ENCODE results near the gene SIK3.
A peak's percentile ranks its signal among the peaks of the same experiment; 100 is the strongest.

The SIK3 gene

GRCh38 chr11:117070016-117070415, 28.2 kb downstream of the SIK3 start:
- no peak for DNase-seq
- Histone ChIP-seq H3K4me1 (ENCODE audit: control extremely low read depth in 1 of 4, control insufficient read depth in 4 of 4, insufficient read depth in 4 of 4, low read length in 3 of 4) (peaks cover 12 to 43% (median 25%) of the 10 kb centered on the region in 4 experiments), H3K9me3 (ENCODE audit: control extremely low read depth in 1 of 5, control insufficient read depth in 4 of 5, insufficient read depth in 2 of 5, low read depth in 1 of 5, low read length in 4 of 5) (peaks cover 0 to 1% (median 0%) of the 10 kb centered on the region in 5 experiments), H3K36me3 (ENCODE audit: control insufficient read depth in 4 of 4, insufficient read depth in 4 of 4, low read length in 3 of 4) (peaks cover 0 to 2% (median 0%) of the 10 kb centered on the region in 4 experiments), H3K27me3 (replicated peaks in 2 of 5; ENCODE audit: control insufficient read depth in 4 of 5, insufficient read depth in 5 of 5, low read length in 4 of 5) (no peaks in the 10 kb centered on the region), H3K27ac (ENCODE audit: insufficient read depth in 1 of 2, low read depth in 1 of 2, low read length in 2 of 2, poor library complexity in 1 of 2, severe bottlenecking in 2 of 2) (no peak overlapping the region), H3K4me3 (ENCODE audit: control insufficient read depth in 1 of 7, extremely low read depth in 1 of 7, insufficient read depth in 4 of 7, low read depth in 2 of 7, low read length in 6 of 7) (no peak overlapping the region)
- ChIA-PET POLR2A (interaction anchor here (0.7 kb wide), 1 partner anchor 115 kb away, joined by 4 read pairs; no protein-coding TSS in a partner anchor), CTCF (interaction anchor here (0.6 to 1.8 kb wide), 3 partner anchors 12 to 373 kb away, joined by 3 to 5 read pairs (median 3); no protein-coding TSS in a partner anchor)
- 91% methylated on average over 1 of the region's 1 CpG for WGBS (ENCODE audit: insufficient coverage)

- peaks cover 0 to 1% (median 0%) of the 10 kb centered on the region in 5 experiments for H3K9me3 ChIP-seq (ENCODE audit: control extremely low read depth in 1 of 5, control insufficient read depth in 4 of 5, insufficient read depth in 2 of 5, low read depth in 1 of 5, low read length in 4 of 5)
- ChIA-PET POLR2A (no interaction called here), CTCF (interaction anchor here (1.0 kb wide), 1 partner anchor 115 kb away, joined by 3 read pairs; no protein-coding TSS in a partner anchor)
- H3K36me3 ChIP-seq (ENCODE audit: control insufficient read depth in 4 of 4, insufficient read depth in 4 of 4, low read length in 3 of 4), result peaks cover 0 to 2% (median 0%) of the 10 kb centered on the region in 4 experiments
- no peaks in the 10 kb centered on the region for H3K27me3 ChIP-seq (replicated peaks in 2 of 5; ENCODE audit: control insufficient read depth in 4 of 5, insufficient read depth in 5 of 5, low read length in 4 of 5)
- peaks cover 8 to 39% (median 17%) of the 10 kb centered on the region in 4 experiments for H3K4me1 ChIP-seq (ENCODE audit: control extremely low read depth in 1 of 4, control insufficient read depth in 4 of 4, insufficient read depth in 4 of 4, low read length in 3 of 4)
- DNase-seq, result no peak
- H3K4me3 ChIP-seq (ENCODE audit: control insufficient read depth in 1 of 7, extremely low read depth in 1 of 7, insufficient read depth in 4 of 7, low read depth in 2 of 7, low read length in 6 of 7), result no peak overlapping the region
- H3K27ac ChIP-seq (ENCODE audit: insufficient read depth in 1 of 2, low read depth in 1 of 2, low read length in 2 of 2, poor library complexity in 1 of 2, severe bottlenecking in 2 of 2), result no peak overlapping the region
- WGBS (ENCODE audit: insufficient coverage), result 98% methylated on average over 4 of the region's 6 CpGs
Observed at GRCh38 chr11:117068303-117068860, 29.8 kb downstream of the SIK3 start.

GRCh38 chr11:117066959-117067358, 31.3 kb downstream of the SIK3 start:
- ChIA-PET POLR2A (no interaction called here), CTCF (interaction anchor here (0.7 kb wide), 1 partner anchor 21 kb away, joined by 3 read pairs; no protein-coding TSS in a partner anchor)
- H3K4me3 ChIP-seq (ENCODE audit: control insufficient read depth in 1 of 7, extremely low read depth in 1 of 7, insufficient read depth in 4 of 7, low read depth in 2 of 7, low read length in 6 of 7), result no peak overlapping the region
- no peaks in the 10 kb centered on the region for H3K9me3 ChIP-seq (ENCODE audit: control extremely low read depth in 1 of 5, control insufficient read depth in 4 of 5, insufficient read depth in 2 of 5, low read depth in 1 of 5, low read length in 4 of 5)
- H3K4me1 ChIP-seq (ENCODE audit: control extremely low read depth in 1 of 4, control insufficient read depth in 4 of 4, insufficient read depth in 4 of 4, low read length in 3 of 4), result peaks cover 0 to 32% (median 9%) of the 10 kb centered on the region in 4 experiments
- no peak for DNase-seq
- no peaks in the 10 kb centered on the region for H3K36me3 ChIP-seq (ENCODE audit: control insufficient read depth in 4 of 4, insufficient read depth in 4 of 4, low read length in 3 of 4)
- WGBS (ENCODE audit: insufficient coverage), result 100% methylated on average over 1 of the region's 2 CpGs
- no peaks in the 10 kb centered on the region for H3K27me3 ChIP-seq (replicated peaks in 2 of 5; ENCODE audit: control insufficient read depth in 4 of 5, insufficient read depth in 5 of 5, low read length in 4 of 5)
- no peak overlapping the region for H3K27ac ChIP-seq (ENCODE audit: insufficient read depth in 1 of 2, low read depth in 1 of 2, low read length in 2 of 2, poor library complexity in 1 of 2, severe bottlenecking in 2 of 2)

- Histone ChIP-seq H3K27ac (ENCODE audit: insufficient read depth in 1 of 2, low read depth in 1 of 2, low read length in 2 of 2, poor library complexity in 1 of 2, severe bottlenecking in 2 of 2) (no peak overlapping the region), H3K27me3 (replicated peaks in 2 of 5; ENCODE audit: control insufficient read depth in 4 of 5, insufficient read depth in 5 of 5, low read length in 4 of 5) (no peaks in the 10 kb centered on the region), H3K9me3 (ENCODE audit: control extremely low read depth in 1 of 5, control insufficient read depth in 4 of 5, insufficient read depth in 2 of 5, low read depth in 1 of 5, low read length in 4 of 5) (no peaks in the 10 kb centered on the region), H3K4me1 (ENCODE audit: control extremely low read depth in 1 of 4, control insufficient read depth in 4 of 4, insufficient read depth in 4 of 4, low read length in 3 of 4) (peaks cover 0 to 15% (median 5%) of the 10 kb centered on the region in 4 experiments), H3K4me3 (ENCODE audit: control insufficient read depth in 1 of 7, extremely low read depth in 1 of 7, insufficient read depth in 4 of 7, low read depth in 2 of 7, low read length in 6 of 7) (no peak overlapping the region), H3K36me3 (ENCODE audit: control insufficient read depth in 4 of 4, insufficient read depth in 4 of 4, low read length in 3 of 4) (peaks cover 0 to 5% (median 0%) of the 10 kb centered on the region in 4 experiments)
- CTCF ChIA-PET, result interaction anchor here (1.3 to 2.1 kb wide), 2 partner anchors 13 to 31 kb away, joined by 4 to 8 read pairs; no protein-coding TSS in a partner anchor
- POLR2A ChIA-PET, result no interaction called here
- peak in 2 of 3 donors; percentile 39 to 51 for DNase-seq
- 80% methylated on average over 1 of the region's 1 CpG for WGBS (ENCODE audit: insufficient coverage)
Observed at GRCh38 chr11:117064275-117064674, 34.0 kb downstream of the SIK3 start.

GRCh38 chr11:117062498-117062897, 35.7 kb downstream of the SIK3 start:
- no peak overlapping the region for H3K27ac ChIP-seq (ENCODE audit: insufficient read depth in 1 of 2, low read depth in 1 of 2, low read length in 2 of 2, poor library complexity in 1 of 2, severe bottlenecking in 2 of 2)
- DNase-seq, result no peak
- no CpG with 5 or more reads among the region's 2 CpGs for WGBS (ENCODE audit: insufficient coverage)
- H3K36me3 ChIP-seq (ENCODE audit: control insufficient read depth in 4 of 4, insufficient read depth in 4 of 4, low read length in 3 of 4), result peaks cover 0 to 5% (median 0%) of the 10 kb centered on the region in 4 experiments
- no peaks in the 10 kb centered on the region for H3K9me3 ChIP-seq (ENCODE audit: control extremely low read depth in 1 of 5, control insufficient read depth in 4 of 5, insufficient read depth in 2 of 5, low read depth in 1 of 5, low read length in 4 of 5)
- H3K27me3 ChIP-seq (replicated peaks in 2 of 5; ENCODE audit: control insufficient read depth in 4 of 5, insufficient read depth in 5 of 5, low read length in 4 of 5), result no peaks in the 10 kb centered on the region
- ChIA-PET CTCF (interaction anchor here (1.3 to 2.1 kb wide), 3 partner anchors 12 to 35 kb away, joined by 3 to 8 read pairs (median 5); no protein-coding TSS in a partner anchor), POLR2A (no interaction called here)
- no peak overlapping the region for H3K4me3 ChIP-seq (ENCODE audit: control insufficient read depth in 1 of 7, extremely low read depth in 1 of 7, insufficient read depth in 4 of 7, low read depth in 2 of 7, low read length in 6 of 7)
- H3K4me1 ChIP-seq (ENCODE audit: control extremely low read depth in 1 of 4, control insufficient read depth in 4 of 4, insufficient read depth in 4 of 4, low read length in 3 of 4), result peaks cover 0 to 13% (median 5%) of the 10 kb centered on the region in 4 experiments

GRCh38 chr11:117061256-117061655, 37.0 kb downstream of the SIK3 start:
- ChIA-PET POLR2A (no interaction called here), CTCF (no interaction called here)
- Histone ChIP-seq H3K36me3 (ENCODE audit: control insufficient read depth in 4 of 4, insufficient read depth in 4 of 4, low read length in 3 of 4) (peaks cover 0 to 5% (median 0%) of the 10 kb centered on the region in 4 experiments), H3K4me1 (ENCODE audit: control extremely low read depth in 1 of 4, control insufficient read depth in 4 of 4, insufficient read depth in 4 of 4, low read length in 3 of 4) (peaks cover 0 to 13% (median 5%) of the 10 kb centered on the region in 4 experiments), H3K9me3 (ENCODE audit: control extremely low read depth in 1 of 5, control insufficient read depth in 4 of 5, insufficient read depth in 2 of 5, low read depth in 1 of 5, low read length in 4 of 5) (no peaks in the 10 kb centered on the region), H3K27ac (ENCODE audit: insufficient read depth in 1 of 2, low read depth in 1 of 2, low read length in 2 of 2, poor library complexity in 1 of 2, severe bottlenecking in 2 of 2) (no peak overlapping the region), H3K4me3 (ENCODE audit: control insufficient read depth in 1 of 7, extremely low read depth in 1 of 7, insufficient read depth in 4 of 7, low read depth in 2 of 7, low read length in 6 of 7) (no peak overlapping the region), H3K27me3 (replicated peaks in 2 of 5; ENCODE audit: control insufficient read depth in 4 of 5, insufficient read depth in 5 of 5, low read length in 4 of 5) (no peaks in the 10 kb centered on the region)
- no peak for DNase-seq
- WGBS (ENCODE audit: insufficient coverage), result 100% methylated on average over 4 of the region's 5 CpGs

- H3K4me3 ChIP-seq (ENCODE audit: control insufficient read depth in 1 of 7, extremely low read depth in 1 of 7, insufficient read depth in 4 of 7, low read depth in 2 of 7, low read length in 6 of 7), result no peak overlapping the region
- POLR2A ChIA-PET, result interaction anchor here (0.5 kb wide), 1 partner anchor 9 kb away, joined by 3 read pairs; no protein-coding TSS in a partner anchor
- no peaks in the 10 kb centered on the region for H3K9me3 ChIP-seq (ENCODE audit: control extremely low read depth in 1 of 5, control insufficient read depth in 4 of 5, insufficient read depth in 2 of 5, low read depth in 1 of 5, low read length in 4 of 5)
- no peak overlapping the region for H3K27ac ChIP-seq (ENCODE audit: insufficient read depth in 1 of 2, low read depth in 1 of 2, low read length in 2 of 2, poor library complexity in 1 of 2, severe bottlenecking in 2 of 2)
- no CpG with 5 or more reads among the region's 3 CpGs for WGBS (ENCODE audit: insufficient coverage)
- DNase-seq, result no peak
- no peaks in the 10 kb centered on the region for H3K27me3 ChIP-seq (replicated peaks in 2 of 5; ENCODE audit: control insufficient read depth in 4 of 5, insufficient read depth in 5 of 5, low read length in 4 of 5)
- H3K36me3 ChIP-seq (ENCODE audit: control insufficient read depth in 4 of 4, insufficient read depth in 4 of 4, low read length in 3 of 4), result peaks cover 0 to 5% (median under 1%) of the 10 kb centered on the region in 4 experiments
- peaks cover 0 to 12% (median 5%) of the 10 kb centered on the region in 4 experiments for H3K4me1 ChIP-seq (ENCODE audit: control extremely low read depth in 1 of 4, control insufficient read depth in 4 of 4, insufficient read depth in 4 of 4, low read length in 3 of 4)
- CTCF ChIA-PET, result interaction anchor here (1.0 to 1.5 kb wide), 2 partner anchors 14 to 18 kb away, joined by 3 to 4 read pairs; no protein-coding TSS in a partner anchor
Observed at GRCh38 chr11:117059611-117060148, 38.5 kb downstream of the SIK3 start.
